ENCODE results near the gene ELL2. TPM values are rescaled to one million over a fixed set of nuclear protein-coding genes. Genes with fewer than 3 reads are reported as not detected.
A peak's percentile ranks its signal among the peaks of the same experiment; 100 is the strongest.

ELL2 gene
- total and polyA plus RNA-seq, 8 donors = 15.3 to 62.7 (median 24.3) TPM

DNA sequence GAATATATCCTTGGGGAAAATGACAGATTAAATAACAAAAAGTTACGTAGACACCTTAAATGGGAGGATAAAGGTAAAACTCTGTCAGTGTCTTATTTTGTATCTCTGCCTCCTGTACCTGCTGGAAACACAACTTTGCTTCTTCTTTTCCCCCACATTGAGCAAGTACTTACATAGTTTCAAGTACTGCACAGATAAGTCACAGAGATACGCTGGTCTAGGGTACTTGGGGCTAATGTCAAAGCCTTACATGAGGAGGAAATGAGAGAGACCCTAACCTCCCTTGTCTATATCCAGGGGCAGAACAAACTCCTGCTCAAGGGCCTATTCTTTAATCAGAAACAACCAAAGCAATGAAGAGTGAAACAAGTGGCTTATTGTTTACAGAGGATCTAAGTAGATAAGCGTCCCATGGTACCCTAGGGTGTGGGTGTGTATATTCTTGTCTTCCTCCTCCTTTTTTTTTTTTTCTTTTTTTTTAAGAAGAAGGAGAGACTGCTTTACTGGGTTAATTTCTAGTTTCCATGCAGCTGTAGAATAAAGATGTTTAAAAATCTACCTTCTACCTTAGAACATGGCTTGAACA lies 43.1 kb downstream of the ELL2 start:
- Histone ChIP-seq H3K27ac (peak overlapping the region in 1 of 2 donors; percentile 38), H3K4me3 (no peak overlapping the region), H3K9me3 (no peaks in the 10 kb centered on the region), H3K36me3 (peaks cover 0 to 7% of the 10 kb centered on the region in 2 donors), H3K4me1 (peaks cover 7 to 54% of the 10 kb centered on the region in 2 donors), H3K27me3 (no peaks in the 10 kb centered on the region)
- peak; percentile 23 for ATAC-seq
- no peak for DNase-seq
- TF ChIP-seq, protein P1, sequence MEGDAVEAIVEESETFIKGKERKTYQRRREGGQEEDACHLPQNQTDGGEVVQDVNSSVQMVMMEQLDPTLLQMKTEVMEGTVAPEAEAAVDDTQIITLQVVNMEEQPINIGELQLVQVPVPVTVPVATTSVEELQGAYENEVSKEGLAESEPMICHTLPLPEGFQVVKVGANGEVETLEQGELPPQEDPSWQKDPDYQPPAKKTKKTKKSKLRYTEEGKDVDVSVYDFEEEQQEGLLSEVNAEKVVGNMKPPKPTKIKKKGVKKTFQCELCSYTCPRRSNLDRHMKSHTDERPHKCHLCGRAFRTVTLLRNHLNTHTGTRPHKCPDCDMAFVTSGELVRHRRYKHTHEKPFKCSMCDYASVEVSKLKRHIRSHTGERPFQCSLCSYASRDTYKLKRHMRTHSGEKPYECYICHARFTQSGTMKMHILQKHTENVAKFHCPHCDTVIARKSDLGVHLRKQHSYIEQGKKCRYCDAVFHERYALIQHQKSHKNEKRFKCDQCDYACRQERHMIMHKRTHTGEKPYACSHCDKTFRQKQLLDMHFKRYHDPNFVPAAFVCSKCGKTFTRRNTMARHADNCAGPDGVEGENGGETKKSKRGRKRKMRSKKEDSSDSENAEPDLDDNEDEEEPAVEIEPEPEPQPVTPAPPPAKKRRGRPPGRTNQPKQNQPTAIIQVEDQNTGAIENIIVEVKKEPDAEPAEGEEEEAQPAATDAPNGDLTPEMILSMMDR (IDR thresholded peaks at IDR 0.05) = no peak
- intact Hi-C loops (cut with DNase I) = no loop called here

DNA sequence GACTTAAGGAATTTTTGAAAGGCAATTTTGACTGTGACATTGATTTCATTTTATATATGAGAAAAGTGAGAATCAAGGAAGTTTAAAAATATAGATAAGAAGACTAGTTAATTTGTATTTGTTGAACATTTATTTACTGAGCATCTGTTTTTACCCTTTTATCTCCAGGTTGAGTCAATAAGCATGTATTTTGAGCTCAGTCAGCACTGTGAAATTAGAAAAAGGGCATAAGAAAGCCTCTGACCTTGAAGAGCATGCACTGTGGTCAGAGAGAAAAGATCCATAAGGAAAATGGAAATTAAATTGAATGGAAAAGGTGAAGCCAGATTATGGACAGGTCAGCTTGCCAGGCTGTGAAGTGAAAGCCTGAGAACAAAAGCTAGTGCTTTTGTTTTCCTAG lies 44.4 kb downstream of the ELL2 start:
- Histone ChIP-seq H3K27me3 (no peaks in the 10 kb centered on the region), H3K27ac (peak overlapping the region in 1 of 2 donors; percentile 50), H3K36me3 (peaks cover 0 to 10% of the 10 kb centered on the region in 2 donors), H3K4me1 (peaks cover 7 to 51% of the 10 kb centered on the region in 2 donors), H3K9me3 (no peaks in the 10 kb centered on the region), H3K4me3 (no peak overlapping the region)
- ATAC-seq (no peak), DNase-seq (no peak)
- intact Hi-C loops (cut with DNase I) = no loop called here
- TF ChIP-seq, protein P1 (IDR thresholded peaks at IDR 0.05) = no peak

DNA sequence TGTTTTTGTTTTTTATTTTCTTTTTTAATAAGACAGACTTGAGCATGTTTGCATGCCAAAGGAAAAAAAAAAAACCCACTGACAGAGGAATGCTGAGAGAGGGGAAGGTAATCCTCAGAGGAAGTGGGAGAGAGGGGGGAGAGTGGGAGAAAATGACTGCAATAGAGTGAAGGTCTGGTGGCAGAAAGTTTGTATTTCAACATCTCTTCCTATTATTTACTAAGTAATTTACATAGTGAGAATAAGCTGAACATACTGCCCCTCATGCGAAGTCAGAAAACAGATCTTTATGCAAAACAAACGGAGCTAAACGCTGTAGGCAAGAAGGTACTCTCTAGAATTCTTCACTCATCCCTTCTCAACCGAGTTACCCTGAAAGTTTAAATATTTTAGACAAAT lies 45.0 kb downstream of the ELL2 start:
- ATAC-seq (no peak), DNase-seq (no peak)
- no peak overlapping the region for H3K4me3 ChIP-seq
- H3K27ac ChIP-seq = peak overlapping the region in 1 of 2 donors; percentile 50
- H3K27me3 ChIP-seq = no peaks in the 10 kb centered on the region
- peaks cover 0 to 15% of the 10 kb centered on the region in 2 donors for H3K36me3 ChIP-seq
- H3K9me3 ChIP-seq = no peaks in the 10 kb centered on the region
- H3K4me1 ChIP-seq = peaks cover 7 to 51% of the 10 kb centered on the region in 2 donors
- intact Hi-C loops (cut with DNase I) = no loop called here
- TF ChIP-seq, protein P1 (IDR thresholded peaks at IDR 0.05) = no peak

DNA sequence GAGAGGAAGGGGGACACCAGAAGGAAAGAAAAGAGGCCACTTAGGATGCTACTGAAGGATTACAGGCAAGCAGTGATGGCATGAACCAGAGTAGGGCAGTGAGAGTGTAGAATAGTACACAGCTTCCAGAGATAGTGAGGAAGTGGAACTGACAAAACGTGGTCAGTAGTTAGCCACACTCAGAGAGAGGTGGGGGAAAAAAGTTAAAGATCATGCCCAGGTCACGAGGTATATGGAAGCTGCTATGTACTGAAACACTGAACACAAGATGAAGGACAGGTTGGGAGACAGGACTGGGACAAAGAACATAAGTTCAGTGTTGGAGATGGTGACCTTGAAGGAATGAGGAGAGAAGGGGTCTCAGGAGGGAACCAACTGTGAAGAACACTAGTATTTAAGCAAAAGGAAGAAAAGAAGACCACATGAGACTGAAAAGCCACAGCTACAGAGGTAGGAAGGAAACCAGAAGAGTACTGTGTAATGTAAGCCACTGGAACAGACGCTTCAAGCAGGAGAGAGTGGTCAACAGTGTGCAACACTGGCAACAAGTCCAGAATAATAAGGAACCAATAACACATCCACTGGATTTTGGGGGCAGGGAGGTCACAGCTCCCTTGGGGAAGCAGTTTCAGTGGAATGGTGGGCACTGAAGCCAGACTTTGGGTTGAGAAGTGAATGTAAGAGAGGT lies 45.5 kb downstream of the ELL2 start:
- DNase-seq (no peak), ATAC-seq (peak; percentile 60)
- TF ChIP-seq, protein P1 (IDR thresholded peaks at IDR 0.05) = no peak
- Histone ChIP-seq H3K4me3 (no peak overlapping the region), H3K27ac (peak overlapping the region in 1 of 2 donors; percentile 50), H3K36me3 (peaks cover 0 to 18% of the 10 kb centered on the region in 2 donors), H3K27me3 (no peaks in the 10 kb centered on the region), H3K9me3 (no peaks in the 10 kb centered on the region), H3K4me1 (peaks cover 7 to 51% of the 10 kb centered on the region in 2 donors)
- intact Hi-C loops (cut with DNase I) = no loop called here

DNA sequence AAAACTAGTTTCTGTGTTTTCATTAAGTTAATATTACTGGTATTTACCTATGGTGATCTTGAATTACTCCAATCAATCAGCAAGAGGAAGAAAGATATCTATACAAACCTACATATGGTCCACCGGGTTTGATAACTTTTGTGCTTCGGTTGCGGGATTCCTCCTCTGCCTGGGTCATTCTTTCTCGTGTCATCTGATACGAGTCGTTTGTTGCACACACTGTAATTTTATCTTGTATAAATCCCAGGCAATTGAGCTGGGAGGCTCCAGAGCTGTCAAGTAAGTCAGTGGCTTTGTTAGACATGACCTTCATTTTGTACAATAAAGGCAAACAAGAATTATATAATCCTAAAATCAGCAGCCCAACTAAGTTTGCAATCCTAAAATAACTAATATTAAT lies 48.0 kb downstream of the ELL2 start:
- DNase-seq = no peak
- TF ChIP-seq, protein P1 (IDR thresholded peaks at IDR 0.05) = no peak
- no peak for ATAC-seq
- Histone ChIP-seq H3K9me3 (no peaks in the 10 kb centered on the region), H3K27me3 (no peaks in the 10 kb centered on the region), H3K4me3 (no peak overlapping the region), H3K27ac (no peak overlapping the region), H3K4me1 (peaks cover 6 to 29% of the 10 kb centered on the region in 2 donors), H3K36me3 (peaks cover 0 to 23% of the 10 kb centered on the region in 2 donors)
- intact Hi-C loops (cut with DNase I) = no loop called here
